ENCODE data around the gene ABL1.
"Not testable (repeated sequence)": the region's sequence is repeated elsewhere in the genome, so short reads cannot be mapped to it uniquely, and the experiment has no call there.

Gene ABL1

DNA sequence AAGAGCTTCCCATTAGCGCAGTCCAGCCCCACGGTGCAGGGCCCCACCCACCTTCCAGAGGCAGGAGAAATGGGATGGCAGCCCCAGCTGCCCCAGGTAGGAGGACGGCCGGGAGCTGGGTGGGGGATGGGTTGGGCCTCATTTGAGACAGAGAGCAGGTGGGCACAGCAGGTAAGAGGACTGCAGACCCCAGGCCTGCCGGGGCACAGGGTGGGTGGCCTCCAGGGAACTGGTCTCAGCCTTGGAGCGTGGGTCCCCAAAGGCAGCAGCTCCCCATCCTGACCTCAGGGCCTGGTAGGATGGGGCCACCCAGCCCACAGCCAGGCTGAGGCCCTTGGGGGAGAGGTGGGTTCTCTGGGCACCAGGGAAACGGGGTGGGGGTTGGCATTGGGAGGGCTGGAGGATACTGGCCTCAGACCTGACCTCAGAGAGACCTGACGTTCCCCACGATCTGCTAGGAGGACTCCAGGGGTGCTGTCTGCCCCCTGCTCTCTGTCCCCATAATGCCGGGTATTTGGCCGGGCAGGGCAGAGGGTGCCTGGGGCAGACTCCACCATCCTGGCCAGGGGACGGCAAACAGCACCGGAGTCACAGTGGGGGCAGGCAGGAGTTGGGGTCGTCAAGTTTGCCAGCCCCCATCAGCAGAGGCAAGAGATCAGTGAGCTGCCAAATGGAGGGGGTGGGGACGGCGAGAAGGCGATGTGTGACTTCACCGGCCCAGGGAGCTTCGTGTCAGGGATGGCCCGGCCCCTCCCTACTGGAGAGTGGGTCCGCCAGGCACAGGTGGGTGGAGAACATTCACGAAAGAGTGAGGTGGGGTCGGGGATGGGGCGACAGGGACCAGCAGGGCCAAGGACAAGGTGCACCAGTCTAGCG, 68.4 kb downstream of the ABL1 start:
- DNase-seq (ENCODE audit: low spot score), result no peak

DNA sequence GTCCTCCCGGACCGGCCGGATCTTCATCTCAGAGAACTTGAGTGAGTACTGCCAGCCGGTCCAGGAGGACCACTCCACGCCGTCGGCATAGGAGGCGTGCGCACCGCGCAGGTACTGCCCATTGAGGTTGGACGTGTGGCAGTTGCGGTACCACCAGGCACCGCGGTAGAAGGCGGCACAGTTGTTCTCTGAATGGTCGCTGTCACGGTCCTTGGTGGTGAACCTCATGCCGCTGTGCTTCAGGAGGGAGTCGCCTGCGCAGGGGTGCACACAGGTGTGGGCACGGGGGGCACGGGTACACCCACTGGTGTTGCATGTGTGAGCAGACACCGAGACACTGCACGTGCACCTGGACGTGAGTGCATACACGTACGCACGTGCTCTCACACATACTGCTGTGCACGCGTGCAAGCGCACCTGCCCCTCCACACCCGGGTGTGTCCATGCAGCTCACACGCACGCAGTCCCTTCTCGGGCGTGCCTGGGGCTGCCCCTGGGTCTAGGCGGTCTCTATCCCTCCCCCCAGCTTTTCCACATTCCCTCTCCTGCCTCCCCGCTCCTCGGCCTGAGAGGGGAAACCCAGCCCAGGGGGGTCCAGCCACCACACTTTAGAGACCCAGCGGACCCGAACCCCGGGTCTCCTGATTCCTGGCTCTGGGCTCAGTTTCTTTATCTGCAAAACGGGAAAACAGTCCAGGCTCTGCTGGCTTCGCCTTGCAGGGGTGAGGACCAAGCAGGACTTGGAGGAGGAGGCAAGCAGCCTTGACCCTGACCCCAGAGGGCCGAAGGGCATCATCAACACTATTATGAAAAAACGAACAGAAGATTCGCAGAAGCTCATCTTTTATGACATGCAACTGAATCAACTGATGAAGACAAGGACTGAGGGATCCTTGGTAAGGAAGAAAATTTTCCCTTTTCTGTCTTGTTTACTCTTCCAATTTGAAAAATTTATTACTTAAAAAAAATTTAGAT, 69.3 kb downstream of the ABL1 start:
- no peak for DNase-seq (ENCODE audit: low spot score)

DNA sequence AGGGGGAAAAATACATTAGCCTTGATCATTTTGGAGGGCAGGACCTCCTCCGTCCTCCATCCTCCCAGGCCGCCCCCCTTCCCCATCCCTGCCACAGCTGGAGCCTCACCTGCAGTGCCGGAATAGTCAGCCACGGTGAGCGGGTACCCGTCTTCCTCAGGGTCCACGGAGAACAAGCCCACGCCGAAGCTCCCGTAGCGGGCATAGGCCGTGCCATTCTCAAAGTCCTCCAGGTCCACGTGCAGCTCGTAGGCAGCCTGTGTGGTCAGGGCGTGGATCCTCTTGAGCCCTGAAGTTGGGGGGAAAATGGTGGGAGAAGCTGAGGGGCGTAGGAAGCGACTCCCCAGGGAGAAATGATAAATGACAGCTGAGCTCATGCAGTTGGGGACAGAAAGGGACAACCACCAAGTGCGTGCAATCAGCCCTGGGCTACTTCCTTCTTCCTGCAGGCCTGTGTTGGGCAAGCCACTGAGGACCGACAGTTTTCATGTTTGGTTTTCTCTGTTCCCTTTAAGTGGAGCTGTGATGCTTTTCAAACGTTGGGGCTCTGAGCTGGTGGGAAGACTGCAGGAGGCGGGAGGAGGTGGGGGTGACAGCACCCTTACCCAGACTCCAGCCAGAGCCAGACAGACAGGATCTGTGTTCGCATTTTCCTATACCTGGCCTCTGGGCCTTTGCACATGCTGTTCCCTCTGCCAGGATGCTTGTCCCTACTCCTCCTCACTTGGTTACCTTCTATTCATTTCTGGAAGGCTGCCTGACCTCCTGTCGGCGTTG, 70.3 kb downstream of the ABL1 start:
- no peak for DNase-seq (ENCODE audit: low spot score)

DNA sequence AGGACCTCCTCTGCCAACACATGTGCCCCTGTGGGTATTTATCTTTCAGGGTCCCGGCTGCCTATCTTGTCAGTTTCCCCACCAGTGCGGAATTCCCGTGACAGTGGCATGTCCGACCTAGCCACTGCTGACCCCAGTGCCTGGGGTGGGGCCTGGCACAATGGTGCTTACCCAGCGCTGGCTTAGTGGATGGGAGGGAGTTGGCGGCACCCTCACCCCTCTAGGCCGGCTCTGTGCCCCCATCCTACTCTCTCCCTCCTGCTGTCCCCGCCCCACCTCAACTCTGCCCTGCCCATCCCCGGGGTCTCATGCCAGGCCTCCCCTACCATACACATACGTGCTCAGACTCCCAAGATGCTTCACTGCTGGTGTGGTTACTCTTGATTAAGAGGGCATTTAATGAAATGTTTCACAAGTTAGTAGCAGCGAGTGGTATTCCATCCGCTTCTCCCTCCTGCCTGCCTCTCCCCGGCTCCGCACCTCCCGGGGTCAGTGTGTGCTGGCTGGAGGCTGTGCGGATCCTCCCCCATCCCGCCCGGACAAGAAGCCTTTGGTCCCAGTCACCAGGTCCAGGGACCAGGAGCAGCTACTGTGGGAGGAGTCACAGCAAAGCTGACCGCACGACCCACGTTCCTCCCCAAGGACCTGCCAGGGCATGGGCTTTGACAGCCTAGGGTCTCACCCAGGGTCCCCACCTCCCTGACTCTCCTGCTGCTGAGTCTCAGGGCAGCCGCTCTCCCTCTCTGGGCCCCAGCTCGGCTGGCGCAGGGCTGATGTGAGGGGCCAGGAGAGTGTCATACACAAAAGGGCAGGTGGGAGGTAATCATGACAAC, 71.1 kb downstream of the ABL1 start:
- DNase-seq (ENCODE audit: low spot score), result no peak

DNA sequence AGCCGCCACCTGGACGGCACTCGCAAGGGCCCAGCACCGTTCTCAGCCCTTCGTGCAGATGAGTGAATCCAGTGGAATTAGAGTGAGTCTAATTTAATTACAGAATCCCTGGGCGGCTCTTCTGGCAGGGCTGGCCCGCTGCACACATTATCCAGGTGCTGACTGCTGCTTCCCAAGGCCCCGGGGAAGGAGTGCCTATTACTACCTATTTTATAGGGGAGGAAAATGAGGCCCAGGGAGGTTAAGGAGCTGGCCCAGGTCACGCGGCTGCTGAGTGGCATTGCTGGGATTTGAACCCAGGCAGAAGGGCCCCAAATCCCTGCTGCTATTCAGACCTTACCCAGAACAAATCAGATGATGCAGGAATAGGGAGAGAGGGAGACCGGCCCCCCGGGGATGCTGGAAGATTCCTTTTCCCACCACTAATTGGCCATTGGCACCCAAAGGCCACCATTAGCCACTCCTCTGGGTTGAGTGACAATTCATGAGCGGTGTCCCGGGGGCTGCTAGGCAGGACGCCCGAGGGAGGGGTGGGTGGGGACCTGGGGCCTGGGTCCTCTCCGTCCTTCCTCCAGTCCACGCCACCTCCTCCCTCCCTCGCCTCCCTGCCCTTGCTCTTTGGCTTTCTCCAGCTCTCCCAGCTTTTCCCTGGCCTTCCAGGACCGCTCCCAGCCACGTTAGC, 71.8 kb downstream of the ABL1 start:
- DNase-seq (ENCODE audit: low spot score), result no peak

DNA sequence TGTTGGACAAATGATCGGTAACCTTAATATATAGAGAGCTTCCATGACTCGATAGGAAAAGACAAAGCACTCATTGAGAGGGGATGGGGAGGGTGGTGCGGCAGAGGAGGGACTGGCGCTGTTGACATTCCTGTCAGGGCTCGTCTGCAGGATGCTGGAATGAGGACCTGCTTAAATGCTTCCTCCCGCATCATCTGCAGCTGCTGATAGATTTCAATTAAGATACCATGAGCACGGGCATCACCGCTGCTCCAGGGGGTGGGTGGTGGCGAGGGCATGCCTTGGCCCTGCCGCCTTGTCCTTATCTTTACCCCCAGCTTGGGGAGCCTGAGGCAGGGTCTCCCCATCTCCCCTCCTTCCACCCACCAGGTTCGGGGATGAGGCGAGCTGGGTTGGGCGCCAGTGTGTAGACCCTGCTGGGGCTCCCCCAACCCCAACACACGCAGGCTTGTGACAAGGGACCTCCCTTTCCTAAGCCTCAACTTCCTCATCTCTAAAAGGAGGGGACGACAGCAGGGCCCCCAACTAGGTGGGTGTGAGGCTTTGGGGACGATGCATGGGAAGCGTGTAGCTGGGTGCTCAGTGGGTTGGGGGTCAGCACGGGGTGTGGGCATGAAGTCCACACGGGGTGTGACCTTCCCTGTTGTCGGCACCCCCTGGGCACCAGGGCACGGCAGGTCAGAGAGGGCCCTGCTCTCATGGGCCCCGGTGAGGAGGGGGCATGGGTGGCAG, 73.3 kb downstream of the ABL1 start:
- no peak for DNase-seq (ENCODE audit: low spot score)

DNA sequence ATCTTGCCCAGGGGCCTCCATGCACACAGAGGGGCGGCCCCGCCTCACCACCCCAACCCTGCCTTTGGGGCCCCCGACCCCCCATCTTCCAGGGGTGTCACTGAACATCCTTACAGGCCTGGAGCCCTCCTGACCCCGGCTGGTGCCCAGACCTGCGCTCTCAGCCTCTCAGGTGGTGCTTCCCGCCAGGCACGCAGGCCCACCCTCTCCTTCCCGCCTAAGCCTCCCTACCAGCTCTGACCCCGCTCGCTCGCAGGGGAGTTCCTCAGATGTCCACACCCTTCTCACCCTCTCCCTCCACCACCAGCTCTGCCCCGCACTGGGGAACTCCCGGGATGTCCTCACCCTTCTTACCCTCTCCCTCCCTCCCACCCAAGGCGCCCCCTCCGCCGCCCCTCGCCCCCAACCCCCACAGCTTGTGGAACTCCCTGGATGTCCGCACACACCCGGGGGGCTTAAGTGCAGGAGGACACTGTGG, 73.9 kb downstream of the ABL1 start:
- DNase-seq (ENCODE audit: low spot score), result no peak

DNA sequence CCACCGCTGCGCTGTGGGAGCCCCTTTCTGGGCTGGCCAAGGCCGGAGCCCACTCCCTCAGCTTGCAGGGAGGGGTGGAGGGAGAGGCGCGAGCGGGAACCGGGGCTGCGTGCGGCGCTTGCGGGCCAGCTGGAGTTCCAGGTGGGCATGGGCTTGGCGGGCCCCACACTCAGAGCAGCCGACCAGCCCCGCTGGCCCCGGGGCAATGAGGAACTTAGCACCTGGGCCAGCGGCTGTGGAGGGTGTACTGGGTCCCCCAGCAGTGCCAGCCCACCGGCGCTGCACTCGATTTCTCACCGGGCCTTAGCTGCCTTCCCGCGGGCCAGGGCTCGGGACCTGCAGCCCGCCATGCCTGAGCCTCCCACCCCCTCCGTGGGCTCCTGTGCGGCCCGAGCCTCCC, 75.0 kb downstream of the ABL1 start:
- not testable (repeated sequence) for DNase-seq (ENCODE audit: low spot score)

DNA sequence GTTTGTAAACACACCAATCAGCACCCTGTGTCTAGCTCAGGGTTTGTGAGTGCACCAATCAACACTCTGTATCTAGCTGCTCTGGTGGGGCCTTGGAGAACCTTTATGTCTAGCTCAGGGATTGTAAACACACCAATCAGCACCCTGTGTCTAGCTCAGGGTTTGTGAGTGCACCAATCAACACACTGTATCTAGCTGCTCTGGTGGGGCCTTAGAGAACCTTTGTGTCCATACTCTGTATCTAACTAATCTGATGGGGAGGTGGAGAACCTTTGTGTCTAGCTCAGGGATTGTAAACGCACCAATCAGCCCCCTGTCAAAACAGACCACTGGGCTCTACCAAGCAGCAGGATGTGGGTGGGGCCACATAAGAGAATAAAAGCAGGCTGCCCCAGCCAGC, 75.6 kb downstream of the ABL1 start:
- DNase-seq (ENCODE audit: low spot score), result not testable (repeated sequence)

DNA sequence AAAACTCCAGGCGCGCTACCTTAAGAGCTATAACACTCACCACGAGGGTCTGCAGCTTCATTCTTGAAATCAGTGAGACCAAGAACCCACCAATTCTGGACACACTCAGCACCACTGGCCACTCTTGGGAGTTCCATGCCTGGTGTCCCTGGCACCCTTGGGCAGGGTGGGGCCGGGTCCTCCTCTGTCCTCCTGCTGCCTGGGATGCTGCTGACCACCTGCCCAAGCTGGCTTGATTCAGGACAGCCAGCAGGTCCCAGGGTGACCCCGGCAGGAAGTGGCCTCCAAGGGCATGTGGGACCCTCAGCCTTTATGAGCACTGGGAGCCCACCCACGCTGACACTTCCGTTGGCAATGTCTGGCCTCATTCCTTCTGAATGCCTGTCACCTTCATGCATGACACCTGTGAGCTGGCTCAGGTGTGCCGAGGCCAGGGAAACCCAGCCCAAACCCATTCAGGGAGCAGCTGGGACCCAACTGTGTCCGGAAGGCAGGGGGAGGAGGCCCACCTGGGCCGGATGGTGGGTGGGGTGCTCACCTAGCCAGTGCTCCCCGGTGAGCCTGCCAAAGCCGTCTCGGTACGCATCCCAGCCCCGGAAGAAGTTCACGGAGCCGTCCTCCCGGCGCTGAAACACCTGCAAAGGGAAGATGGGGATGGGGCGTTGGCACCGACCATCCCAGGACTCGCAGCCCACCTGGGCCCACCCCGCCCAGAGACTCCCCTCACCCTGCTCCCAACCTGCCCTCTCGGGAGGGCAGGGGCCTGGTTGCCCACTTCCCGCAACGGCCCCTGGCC, 76.4 kb downstream of the ABL1 start:
- no peak for DNase-seq (ENCODE audit: low spot score)

DNA sequence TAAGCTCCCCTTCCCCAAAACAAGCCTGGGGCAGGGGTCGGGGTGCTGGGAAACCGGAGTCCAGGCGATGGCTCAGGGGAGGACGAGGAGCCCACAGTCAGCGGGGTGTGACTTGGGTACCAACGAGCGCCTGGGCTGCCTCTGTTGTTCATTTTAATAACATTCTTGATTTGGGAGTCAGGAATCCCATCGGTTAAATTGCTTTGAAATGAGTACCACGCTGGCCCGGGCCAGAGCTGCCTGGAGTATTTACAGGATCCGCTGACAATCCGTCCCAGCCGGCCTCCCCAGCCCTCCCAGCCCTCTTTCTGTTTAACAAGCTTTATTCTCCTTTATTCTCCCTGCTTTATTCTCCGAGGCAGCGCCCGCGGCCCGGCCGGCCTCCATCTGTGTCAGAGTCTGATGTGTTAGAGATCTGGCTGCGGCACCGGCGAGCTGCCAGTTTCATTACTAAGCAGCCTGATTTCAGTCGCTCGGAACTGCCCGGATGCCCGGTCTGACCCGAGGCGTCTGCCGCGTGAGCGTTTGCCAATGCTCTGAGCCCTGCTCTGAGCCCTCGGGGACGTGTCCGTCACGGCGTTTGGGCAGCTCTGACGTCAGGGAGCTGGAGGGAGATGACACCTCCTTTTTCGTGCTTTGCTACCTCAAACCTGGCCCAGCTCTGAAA, 78.0 kb downstream of the ABL1 start:
- DNase-seq (ENCODE audit: low spot score), result no peak

DNA sequence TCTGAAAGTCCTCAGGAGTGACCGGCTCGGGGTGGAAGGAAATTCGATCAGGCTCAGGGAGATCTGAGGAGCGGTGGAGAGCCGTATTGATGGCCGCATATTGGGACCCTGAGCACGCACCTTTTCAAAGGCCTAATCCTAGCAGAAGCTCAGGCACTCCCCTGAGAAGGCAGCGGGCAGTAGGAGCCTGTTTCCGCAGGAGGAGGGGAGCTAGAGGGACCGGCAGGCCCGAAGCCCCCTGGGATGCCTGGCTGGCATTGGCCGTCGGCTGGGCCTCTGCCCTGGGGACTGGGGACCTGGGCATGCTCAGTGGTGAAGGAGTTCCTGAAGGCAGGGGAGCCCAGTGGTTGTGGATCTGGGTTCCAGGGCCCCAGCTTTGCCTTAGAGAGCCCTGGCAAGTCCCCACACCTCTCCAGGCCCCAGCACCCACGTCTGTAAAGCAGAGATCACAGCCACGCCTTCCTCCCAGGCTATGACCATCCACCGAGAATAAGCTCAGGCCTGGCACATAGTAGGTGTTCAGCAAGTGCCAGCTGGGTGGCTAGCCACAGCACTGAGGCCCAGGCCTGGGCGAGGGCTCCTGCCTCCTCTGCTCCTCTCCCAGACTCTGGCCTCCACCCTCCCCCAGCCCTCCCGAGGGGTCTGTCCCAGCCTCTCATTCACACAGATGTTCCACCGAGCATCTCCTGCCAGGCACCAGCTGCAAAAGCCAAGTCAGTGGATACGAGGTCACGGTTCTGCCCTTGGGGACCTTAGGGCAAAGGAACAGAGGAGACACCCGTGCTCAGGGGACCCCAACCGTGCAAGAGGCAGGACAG, 78.8 kb downstream of the ABL1 start:
- no peak for DNase-seq (ENCODE audit: low spot score)

DNA sequence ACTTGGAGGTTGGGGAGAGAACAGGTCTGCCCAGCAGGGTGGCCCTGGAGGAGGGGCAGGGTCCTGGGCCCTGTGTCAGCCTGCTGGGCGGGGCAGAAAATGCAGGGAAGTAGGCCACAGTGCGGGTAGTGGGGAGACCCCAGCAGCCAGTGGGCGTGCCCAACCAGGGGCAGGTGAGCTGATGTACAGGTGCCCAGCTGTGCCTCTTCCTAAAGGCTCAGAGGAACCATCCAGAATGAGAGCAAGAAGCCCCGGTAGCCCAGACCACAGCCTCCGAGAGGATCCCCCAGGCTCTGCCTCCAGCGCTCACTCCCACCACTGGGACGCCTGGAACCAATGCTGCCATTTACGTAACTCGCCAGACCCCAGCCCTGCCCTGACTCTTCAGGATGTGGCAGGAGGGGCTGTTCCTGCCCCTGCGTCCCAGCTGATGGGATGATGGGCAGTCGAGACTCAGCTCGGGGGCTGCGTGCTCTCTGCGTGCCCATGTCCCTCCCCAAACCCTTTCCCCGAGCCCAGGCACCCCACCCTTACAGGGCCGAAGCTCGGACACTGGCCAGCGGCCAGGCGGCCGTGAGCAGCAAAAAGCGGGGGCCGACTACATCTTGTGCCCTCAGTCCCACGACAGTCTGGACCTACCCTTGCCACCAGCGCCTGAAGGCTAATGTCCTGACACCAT, 79.5 kb downstream of the ABL1 start:
- no peak for DNase-seq (ENCODE audit: low spot score)

DNA sequence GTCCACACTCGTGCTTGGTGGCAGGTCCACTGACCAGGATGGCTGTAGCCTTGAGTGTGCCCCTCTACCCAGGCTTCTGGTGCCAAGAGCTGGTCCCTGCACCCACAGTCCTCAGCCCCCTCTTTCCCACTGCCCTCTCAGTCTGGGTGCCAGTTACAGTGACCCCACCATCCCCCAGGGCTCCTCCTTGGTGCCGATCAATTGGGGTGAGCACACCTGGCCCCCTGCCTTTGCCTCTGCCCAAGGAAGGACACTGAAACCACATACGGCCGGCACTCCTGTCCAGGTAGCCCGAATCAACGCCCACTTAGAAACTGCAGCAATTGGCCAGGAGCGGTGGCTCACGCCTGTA, 80.0 kb downstream of the ABL1 start:
- DNase-seq (ENCODE audit: low spot score), result no peak

DNA sequence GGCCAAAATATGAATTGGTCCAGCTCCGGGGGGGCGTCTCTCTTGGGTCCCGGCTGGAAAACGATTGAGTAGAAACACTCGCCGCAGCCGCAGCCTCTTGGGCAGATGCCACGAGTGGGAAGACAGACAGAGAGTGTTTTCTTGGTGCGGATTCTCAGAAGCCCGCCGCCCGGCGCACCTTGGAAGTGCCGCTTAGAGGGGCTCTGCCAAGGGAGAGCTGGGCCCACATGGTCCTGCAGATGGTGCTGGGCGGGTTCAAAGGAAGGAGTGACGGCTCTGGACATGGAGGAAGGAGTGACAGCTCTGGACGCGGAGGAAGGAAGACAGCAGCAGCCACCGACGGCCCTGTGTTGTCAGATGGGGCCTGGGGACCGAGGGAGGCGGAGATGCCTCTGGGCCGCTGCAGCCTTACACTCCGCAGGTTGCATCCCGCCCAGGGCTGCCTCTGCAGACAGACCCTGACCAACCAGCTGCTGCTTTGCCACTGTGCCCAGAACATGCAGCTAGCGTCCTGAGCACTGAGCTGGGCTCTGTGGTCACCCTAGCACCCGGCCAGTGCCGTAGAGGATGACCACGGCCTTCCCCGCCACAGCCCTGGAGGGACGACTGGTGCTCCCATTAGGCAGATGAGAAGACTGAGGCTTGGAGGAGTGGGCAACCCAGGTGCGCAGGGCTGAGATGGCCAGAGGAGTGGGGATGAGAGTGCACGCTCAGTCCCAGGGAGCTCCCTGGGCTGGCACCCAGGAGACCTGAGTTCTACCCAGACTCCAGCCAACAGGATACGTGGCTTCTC, 82.3 kb downstream of the ABL1 start:
- no peak for DNase-seq (ENCODE audit: low spot score)

Measured in putamen (tissue), 1 donor.